ENCODE data around the gene MGAT3. TPM values are rescaled to one million over a fixed set of nuclear protein-coding genes. Genes with fewer than 3 reads are reported as not detected.

Gene MGAT3
- total and polyA plus RNA-seq, 2 donors (not counting 3 experiments of a cell fraction or from before 2014, with no cell fraction given): not detected

Other genes starting within 250 kb of the MGAT3 start
- 240 and 273 TPM in 2 replicates for gene PDGFB, start 212.0 kb upstream of the MGAT3 start, total RNA-seq
- gene PDGFB, start 212.0 kb upstream of the MGAT3 start, polyA plus RNA-seq: 135 and 179 TPM in 2 replicates
- 1,954 and 2,068 TPM in 2 replicates for gene RPL3, start 137.4 kb upstream of the MGAT3 start, total RNA-seq
- gene RPL3, start 137.4 kb upstream of the MGAT3 start, polyA plus RNA-seq: 3,568 and 4,065 TPM in 2 replicates
- gene SYNGR1, start 107.0 kb upstream of the MGAT3 start, total RNA-seq: 3.7 and 3.8 TPM in 2 replicates
- gene SYNGR1, start 107.0 kb upstream of the MGAT3 start, polyA plus RNA-seq: 10.2 and 16.5 TPM in 2 replicates
- 18.5 and 22.8 TPM in 2 replicates for gene TAB1, start 57.2 kb upstream of the MGAT3 start, total RNA-seq
- gene TAB1, start 57.2 kb upstream of the MGAT3 start, polyA plus RNA-seq: 29.3 and 31.6 TPM in 2 replicates
- gene MIEF1, start 45.3 kb downstream of the MGAT3 start, total RNA-seq: 24.7 and 31.1 TPM in 2 replicates
- 14.2 and 14.8 TPM in 2 replicates for gene MIEF1, start 45.3 kb downstream of the MGAT3 start, polyA plus RNA-seq
- gene ATF4, start 63.5 kb downstream of the MGAT3 start, total RNA-seq: 312 and 324 TPM in 2 replicates
- 581 and 668 TPM in 2 replicates for gene ATF4, start 63.5 kb downstream of the MGAT3 start, polyA plus RNA-seq
- 63.0 and 66.6 TPM in 2 replicates for gene RPS19BP1, start 75.7 kb downstream of the MGAT3 start, total RNA-seq
- 84.3 and 96.5 TPM in 2 replicates for gene RPS19BP1, start 75.7 kb downstream of the MGAT3 start, polyA plus RNA-seq
- not detected in 2 replicates for gene CACNA1I, start 113.7 kb downstream of the MGAT3 start, total RNA-seq
- gene CACNA1I, start 113.7 kb downstream of the MGAT3 start, polyA plus RNA-seq: 0.02 TPM in 1 of 2 replicates, not detected in the other

Measured in endothelial cell of umbilical vein (primary cell).